HCT116 (cell line): ENCODE data around the gene ZNF677.

Experiments used
- EZH2 ChIP-seq: fragments of 200-600 bp; sonication (generic); IDR thresholded peaks from 2 replicates; pipeline ENCODE4 v1.6.1; 2017; ENCODE audit warnings: antibody characterized with exemption, mixed run types
- TF ChIP-seq, protein P1 (sequence below), 3 experiments: fragments of 200-600 bp in 1 of 3; sonication (generic) in 1 of 3; IDR thresholded peaks in 2 of 3; conservative IDR thresholded peaks in 1 of 3; 2 replicates each; pipeline ENCODE4 v1.5.1; 2012 to 2017; ENCODE audit warnings: low read depth in 2 of 3, low read length in 2 of 3, antibody characterized with exemption in 1 of 3, borderline replicate concordance in 1 of 3, control low read depth in 1 of 3, mild to moderate bottlenecking in 1 of 3, mixed read lengths in 1 of 3, mixed run types in 1 of 3, moderate library complexity in 1 of 3; ENCODE audit not compliant: insufficient read depth in 1 of 3

GRCh38 chr19:53195265-53195903, 59.3 kb downstream of the ZNF677 start:
- TF ChIP-seq, protein P1, sequence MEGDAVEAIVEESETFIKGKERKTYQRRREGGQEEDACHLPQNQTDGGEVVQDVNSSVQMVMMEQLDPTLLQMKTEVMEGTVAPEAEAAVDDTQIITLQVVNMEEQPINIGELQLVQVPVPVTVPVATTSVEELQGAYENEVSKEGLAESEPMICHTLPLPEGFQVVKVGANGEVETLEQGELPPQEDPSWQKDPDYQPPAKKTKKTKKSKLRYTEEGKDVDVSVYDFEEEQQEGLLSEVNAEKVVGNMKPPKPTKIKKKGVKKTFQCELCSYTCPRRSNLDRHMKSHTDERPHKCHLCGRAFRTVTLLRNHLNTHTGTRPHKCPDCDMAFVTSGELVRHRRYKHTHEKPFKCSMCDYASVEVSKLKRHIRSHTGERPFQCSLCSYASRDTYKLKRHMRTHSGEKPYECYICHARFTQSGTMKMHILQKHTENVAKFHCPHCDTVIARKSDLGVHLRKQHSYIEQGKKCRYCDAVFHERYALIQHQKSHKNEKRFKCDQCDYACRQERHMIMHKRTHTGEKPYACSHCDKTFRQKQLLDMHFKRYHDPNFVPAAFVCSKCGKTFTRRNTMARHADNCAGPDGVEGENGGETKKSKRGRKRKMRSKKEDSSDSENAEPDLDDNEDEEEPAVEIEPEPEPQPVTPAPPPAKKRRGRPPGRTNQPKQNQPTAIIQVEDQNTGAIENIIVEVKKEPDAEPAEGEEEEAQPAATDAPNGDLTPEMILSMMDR (IDR thresholded peaks at IDR 0.05 in 2 of 3, conservative IDR thresholded peaks at IDR 0.05 in 1 of 3; ENCODE audit: borderline replicate concordance in 1 of 3, insufficient read depth in 1 of 3, low read depth in 2 of 3, low read length in 2 of 3), result peak; percentile 45 to 83 (median 81); a peak in 5 of 6 replicates
- TF ChIP-seq EZH2, result no peak
